Inferior parietal cortex (tissue), 1 donor: ENCODE data around the gene RERG.

Experiments
- DNase-seq: peaks from one replicate; pipeline ENCODE4 v3.0.0-alpha.2; 2016; ENCODE audit errors: extremely low spot score

The RERG gene

DNA sequence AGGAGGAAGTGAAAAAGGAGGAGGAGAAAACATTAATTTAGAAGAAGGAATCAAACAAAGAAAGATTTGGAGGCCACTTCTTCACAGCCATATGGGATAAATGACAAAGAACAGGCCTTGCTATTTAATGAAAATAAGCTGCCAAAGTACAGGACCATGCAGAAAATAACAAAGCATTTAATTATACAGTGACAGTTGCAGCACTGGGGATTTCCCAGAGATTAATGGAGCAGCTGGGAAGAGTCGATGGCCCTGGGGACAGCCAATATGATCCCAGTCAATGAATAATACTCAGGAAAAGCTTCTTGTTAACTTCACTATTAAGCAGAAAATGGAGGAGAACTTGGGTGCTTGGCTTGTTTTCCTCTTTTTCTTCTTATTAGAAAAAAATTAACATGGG lies 34.6 kb downstream of the RERG start:
- DNase-seq: no peak

DNA sequence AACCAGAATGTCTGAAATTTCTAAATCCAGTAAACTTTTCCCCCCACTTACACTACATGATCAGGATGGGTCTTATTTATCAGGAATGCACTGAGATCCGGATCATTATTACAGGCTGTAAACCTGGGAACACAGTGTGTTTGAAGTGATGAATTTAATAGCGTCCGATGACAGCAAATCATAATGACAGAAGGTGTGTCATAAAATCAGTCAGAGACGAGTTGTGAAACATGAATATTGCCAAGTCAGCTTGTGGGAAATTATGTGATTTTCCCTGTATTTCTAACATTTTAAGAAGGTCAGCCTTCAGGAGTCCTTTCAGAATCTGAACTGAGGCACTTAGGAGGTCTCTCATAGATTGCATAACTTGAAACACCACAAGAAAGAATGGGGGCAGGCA lies 36.7 kb downstream of the RERG start:
- DNase-seq: no peak

DNA sequence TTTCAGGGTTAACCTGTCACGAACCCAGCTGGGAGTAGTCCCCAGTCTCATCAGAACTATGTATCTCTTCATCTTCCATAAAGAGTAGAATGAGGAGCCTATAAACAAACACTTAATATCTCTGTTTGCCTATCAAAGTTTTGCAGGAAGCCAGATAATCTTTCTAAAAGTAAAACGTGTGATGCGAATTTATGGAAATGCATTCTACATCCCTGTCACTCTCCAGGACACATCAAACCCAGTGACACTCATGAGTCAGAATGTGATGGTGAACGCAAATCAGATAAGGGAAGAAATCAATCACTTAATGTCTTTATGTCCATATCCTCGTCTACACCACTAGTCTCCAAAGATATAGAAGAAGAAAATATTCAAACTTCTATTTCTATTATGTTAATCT lies 37.4 kb downstream of the RERG start:
- DNase-seq: no peak

DNA sequence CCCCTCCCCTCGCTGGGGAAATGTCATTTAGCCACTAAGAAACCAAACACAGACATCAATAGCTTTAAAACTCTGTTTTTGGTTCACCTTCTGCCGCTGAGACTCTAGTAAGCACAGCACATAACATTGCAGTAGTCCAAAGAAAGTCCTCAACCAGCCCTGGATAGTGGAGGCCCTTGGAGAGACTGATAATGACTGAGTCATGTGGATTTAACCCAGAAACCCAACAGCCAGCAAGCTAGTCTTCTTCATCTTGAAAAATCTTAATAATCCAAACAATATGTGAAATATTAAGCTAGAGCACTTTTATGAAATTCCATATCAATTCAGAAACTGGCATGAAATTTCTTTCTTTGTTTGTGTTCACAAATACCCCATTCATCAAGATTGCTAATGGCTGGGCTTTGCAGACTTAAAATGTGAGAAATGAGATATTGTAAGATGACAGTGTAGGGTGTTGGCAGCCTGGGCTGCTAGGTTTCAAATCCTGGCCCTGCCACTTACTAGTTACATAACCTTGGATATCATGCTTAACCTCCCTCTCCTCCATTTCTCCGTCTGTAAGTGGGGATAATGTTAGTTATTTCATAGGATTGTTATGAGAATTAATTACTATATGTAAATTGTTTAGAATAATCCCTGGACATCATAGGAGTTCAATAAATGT lies 40.1 kb downstream of the RERG start:
- DNase-seq: no peak

DNA sequence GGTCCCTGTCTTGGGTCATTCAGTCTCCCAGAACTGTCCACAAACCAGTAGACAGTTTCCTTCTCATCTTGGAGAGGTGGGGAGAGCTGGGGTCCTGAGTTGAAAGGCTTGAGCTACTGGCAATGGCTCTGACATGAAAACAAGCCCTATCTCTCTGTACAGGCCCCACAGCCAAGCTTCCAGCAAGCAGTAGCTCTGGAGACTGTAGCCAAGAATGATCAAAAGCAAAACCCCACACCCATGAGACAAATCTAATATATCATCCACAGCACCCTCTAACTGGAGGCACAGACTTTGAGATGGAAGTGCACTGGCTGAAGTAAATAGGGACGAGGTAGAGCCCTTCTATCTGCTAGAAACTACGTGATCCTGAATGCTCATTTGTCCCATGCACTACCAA lies 40.9 kb downstream of the RERG start:
- DNase-seq: no peak

DNA sequence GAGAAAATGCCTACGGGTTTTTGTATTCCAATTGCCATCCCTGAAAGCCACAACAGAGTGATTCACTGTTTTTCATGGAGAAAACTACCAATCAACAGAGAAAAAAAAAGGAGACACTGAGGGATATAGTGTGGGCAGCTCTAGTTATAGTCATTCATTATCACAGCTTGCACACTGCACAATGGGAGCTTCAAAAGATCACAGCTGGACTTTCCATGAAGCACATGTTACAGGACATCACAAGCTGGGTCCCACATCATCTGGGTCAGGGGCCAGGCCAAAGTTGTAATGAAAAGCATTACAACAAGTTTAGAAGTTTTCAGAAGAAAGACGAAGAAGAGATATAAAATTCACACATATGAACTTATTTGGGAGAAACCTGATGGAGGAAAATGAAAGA lies 41.5 kb downstream of the RERG start:
- no peak for DNase-seq

DNA sequence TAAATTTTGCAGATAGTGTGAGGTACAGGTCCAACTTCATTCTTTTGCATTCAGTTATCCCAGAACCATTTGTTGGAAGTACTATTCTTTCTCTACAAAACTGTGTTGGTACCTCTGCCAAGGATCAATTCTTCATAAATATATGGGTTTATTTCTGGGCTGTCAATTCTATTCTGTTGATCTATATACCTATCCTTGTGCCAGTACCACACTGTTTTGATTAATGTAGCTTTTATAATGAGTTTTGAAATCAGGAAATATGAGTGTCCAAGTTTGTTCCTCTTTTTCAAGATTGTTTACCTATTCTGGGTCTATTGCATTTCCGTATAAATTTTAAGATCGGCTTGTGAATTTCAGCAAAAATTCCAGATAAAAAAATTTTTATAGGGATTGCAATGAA lies 48.1 kb downstream of the RERG start:
- DNase-seq: no peak

DNA sequence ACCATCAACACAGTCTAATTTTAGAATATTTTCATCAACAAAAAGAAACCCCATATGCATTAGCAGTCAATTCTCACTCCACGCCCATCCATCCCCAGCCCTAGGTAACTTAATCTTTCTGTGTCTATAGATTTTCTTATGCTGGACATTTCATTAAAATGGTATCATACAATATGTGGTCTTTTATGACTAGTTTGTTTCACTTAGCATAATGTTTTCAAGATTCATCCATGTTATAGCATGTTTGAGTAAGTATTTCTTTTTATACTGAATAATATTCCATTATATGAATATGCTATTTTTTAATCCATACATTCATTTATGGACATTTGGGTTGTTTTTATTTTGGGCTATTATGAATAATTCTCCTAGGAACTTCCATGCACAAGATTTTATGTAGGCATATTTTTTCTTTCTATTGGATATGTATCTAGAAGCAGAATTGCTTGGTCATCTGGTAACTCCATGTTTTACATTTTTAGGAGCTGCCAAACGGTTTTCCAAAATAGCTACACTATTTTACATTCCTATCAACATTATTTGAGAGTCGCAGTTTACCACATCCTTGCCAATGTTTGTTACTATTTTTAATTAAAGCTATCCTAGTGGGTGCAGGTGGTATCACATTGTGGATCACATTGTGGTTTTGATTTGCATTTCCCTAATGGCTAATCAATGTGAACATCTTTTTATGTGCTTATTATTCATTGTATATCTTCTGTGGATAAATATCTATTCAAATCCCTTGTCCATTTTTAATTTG lies 49.0 kb downstream of the RERG start:
- no peak for DNase-seq

DNA sequence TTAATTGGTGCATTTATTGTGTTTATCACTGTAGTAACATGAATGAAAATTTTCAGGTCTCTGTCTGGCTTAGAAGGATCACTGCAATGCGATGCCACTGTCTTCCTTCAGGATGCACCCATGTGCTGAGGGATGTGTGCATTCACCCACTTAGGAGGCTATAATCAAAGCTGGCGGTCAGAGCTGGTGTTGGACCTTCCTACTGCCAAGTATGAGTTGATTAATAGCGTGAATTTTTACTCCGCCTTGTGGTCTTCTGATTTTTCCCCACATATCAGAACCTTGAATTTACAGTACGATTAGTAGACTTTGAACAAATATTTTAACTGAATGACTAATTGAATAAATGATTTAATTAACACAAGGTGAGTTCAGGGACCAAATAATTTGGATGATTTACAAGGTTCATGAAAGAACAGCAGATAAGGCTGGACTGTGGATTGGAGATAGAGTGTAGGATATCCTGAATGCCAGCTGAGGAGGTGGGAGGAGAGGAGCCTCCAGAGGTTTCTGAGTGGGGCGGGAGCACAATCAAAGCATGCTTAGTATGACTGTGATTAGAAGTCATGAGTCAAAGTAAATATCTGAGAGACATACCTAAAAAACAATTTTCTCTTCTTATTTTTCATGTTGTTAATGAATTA lies 50.1 kb downstream of the RERG start:
- DNase-seq: no peak

DNA sequence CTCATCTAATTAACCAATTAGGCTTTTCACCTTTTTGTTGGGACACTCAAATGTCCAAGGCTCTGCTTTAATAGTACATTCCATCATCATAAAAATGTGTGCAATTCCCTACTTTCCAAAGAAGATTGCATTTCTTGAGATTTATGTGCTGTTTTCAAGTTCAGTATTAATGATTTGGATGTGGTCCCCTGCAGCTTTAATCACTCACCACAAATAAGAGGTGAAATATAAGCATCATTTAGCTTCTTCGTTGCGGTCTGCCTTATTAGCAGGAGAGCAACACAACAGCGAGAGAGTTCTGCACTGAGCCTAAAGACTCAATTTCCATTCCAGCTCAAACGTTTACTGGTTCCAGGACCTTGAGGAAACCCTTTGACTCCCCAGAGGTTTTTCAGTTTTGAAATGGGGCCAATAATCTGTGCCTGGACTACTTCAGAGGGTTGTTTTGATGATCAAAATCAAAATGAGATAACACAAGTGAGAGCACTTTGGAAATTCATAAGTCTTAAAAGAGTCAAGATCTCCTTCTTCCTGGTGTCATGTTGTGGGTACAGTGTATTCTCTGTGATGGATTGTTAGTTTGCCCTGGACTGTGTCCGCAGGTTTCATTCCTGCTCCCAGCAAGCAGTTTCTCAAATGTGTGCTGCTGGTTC lies 53.1 kb downstream of the RERG start:
- DNase-seq: no peak

DNA sequence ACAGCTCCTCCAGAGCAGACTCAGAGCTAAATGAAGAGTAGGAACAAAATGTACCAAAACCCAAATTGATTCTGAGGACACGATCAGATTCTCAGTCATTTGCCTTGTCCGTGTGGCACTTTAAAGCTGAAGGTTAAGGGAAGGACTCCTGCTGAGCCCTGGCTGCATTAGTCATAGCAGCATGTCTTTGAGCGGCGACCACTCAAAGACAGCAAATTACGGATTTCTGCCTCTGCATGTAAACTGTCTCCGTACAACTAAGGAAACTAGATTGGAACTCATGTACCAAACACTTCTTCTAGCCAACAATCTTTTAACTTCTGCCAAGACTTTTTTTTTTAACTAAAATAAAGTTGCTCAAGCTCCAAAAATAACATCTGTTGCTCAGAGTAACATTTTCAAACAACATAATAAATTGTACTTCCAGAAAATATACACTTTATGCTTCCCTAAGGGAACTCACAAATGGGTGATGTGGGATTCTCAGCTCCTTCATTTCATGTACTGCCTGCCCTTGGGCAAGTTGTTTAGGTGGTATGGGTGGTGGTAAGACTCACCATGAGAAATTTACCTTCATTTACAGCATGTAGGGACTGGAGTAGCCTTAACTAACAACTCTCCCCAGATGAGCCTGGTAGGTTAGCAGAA lies 56.1 kb downstream of the RERG start:
- DNase-seq: no peak

DNA sequence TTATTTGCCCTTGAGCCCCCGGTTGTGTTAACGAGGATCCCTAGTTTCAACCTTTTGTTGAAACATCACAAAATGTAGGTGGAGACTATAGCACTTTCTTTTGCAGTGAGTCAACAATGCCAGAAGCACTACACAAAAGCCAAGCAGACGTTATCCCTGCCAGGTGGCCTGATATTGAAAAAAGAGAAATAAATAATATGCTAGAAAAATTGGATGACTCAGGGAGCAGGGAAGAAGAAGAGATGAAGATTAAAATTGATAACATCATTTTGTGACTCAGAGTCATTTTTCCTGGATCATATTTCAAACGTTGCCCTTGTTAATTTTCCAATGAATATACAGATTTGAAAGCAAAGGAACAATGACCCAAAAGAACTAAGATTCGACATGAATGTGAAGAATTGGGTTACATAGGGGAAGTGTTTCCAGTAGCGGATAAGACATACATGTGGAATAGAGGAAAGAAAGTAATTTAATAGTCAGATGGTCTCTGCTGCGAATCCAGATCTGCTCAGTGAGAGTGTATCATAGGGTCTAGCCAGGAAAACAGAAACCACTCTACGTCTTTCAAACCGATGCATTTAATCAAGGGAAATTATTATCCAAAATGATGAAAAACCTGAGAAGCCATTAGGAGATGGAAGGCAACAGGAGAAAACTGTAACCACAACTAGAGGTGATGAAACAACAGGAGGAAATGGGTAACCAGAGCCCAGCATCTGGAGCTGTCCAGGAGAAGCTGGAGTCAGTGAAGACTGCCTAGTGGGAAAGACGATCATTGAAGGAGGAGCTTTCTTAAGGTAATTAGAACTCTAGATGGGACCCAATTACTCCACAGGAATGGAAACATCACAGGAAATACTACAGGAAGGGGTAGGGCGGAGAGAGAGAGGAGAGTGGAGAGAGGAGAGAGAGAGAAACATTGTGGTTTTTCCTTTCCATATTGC lies 57.9 kb downstream of the RERG start:
- no peak for DNase-seq

DNA sequence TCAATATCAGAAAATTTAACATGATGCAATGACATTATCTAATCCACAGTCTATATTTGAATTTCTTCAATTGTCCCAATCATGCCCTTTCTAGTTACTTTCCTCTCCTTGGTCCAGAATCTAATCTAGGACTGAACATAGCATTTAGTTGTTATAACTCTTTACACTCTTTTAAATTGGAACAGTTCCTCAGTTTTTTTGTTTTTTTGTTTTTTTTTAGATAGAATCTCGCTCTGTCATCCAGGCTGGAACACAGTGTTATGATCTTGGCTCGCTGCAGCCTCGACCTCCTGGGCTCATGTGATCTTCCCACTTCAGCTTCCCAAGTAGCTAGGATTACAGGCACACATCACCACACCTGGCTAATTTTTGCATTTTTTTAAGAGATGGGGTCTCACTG lies 63.1 kb downstream of the RERG start:
- no peak for DNase-seq

DNA sequence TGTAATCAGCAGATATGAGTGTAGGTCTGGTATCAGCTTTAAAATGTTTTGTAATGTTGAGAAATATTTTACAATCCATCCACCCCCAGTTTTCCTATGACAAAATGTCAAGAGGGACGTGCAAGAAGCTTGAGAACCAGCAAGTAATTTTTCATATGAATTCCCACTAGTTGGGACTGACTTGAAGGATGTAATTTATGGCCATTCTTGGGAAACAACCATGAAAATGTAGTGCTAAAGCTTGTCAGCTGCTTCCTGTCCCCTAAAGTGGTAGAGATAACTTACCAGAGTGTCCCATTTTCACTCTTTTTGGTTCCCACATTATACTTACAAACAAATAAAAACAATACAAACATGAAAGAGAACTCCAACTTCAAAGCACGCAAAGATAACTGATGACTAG lies 63.9 kb downstream of the RERG start:
- DNase-seq: no peak

DNA sequence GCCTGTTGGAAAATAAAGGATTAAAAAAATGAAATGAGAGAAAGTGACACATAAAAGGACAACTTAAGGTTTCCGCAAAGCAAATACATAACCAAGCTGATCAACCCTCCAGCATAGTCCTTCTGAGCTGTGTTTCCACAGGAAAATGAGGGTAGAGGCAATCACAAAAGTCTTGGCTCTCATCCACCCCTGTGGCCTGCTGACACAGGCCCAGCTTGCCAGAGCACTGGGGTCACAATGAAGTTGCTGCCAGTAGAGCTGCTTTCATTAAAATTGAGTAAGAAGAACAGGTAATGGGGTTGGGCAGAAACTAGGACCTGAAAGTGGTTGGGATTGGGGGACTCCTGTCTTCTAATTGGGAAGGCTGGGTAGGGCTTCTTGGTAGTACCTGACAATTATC lies 65.9 kb downstream of the RERG start:
- DNase-seq: no peak

DNA sequence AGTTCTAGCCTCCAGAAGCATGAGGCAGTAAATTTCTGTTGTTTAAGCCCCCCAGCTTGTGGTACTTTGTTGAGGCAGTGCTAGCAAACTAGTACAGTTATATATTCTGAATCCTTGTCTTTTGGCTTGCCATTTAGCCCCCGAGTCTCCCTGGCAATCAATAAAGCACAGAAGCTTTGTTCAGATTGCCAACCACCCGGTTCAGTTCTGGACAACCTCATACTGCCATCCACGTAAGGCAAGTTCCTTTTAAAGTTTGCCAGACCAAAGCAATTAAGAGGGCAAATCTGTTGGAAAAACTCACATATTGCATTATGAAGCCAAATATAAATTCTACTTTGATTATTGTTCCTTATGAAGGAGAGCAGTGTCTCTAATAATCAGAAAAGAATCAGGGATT lies 67.1 kb downstream of the RERG start:
- no peak for DNase-seq

DNA sequence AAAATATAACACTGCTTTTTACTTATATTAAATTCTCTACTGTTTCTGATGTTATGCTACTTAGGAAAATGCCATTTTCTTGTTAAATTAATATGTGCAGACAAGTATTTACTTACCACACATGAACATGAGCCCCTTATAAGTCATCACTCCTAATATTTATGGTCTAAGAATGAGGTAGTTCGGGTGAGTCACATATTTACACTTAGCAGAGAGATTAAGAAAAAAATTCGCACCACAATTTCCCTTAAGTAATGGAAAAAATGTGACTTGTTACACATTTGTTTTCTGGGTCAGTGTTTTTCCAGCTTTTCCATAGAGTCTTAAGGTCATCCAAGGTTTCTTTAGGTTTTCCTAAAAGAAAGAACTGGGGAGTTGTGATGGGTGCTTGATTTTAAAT lies 68.3 kb downstream of the RERG start:
- no peak for DNase-seq

DNA sequence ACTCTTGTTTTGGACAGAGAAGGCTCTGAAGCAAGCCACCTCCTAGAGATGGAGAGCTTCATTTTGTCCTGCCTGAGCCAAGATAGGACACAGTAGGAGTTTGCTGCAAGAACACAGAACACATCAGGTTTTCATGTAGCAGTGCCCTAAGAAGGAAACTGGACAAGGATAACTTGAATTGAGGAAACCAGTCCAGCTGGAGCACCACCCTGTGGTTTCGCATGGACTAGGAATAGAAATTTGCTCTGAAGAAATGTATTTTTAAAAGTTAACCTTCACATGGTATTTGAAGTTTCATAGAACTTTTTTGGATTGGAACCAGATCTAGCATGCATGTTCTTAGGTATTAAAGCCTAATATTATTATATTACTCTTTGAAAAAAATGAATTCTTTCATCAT lies 68.8 kb downstream of the RERG start:
- no peak for DNase-seq

DNA sequence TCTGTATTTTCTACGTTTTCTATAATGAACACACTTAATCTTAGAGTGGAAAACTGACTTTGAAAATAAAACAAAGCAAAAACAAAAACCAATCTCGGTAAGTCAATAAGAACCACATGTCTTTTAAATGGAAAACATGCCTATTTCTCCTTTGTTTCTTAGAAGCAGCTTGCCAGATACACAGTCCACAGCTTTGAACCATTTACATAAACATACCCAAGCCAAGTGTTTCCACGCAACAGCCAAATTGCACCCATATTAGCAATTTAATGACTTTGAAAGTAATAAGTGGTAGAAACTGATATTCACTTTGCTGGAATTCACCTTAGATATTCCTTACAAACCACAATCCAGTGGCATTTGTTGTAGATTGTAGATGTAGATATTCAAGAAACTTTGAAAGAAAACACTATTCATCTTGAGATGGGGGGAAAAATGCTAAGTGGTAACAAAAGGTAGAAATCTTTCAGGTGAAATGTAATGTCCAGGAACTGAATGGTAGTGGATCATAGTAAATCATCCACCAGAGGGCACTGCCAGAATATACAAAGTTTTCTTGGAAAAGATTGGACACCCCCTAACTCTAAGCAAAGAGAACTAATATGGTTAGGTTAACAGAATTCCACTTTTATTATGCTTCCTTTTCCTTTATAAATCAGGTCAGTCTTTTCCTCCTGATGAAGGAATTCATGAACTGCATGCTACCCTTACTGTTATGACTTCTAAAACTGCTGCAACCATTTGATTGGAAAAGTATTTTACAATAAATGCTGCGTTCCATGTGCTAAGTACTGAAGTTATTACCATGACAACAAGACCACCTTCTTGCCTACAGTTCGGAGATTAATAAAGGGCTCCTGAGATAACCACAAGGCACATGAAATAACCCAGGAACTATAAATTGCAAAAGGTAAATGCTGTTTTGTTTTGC lies 69.8 kb downstream of the RERG start:
- DNase-seq: peak; percentile 75

DNA sequence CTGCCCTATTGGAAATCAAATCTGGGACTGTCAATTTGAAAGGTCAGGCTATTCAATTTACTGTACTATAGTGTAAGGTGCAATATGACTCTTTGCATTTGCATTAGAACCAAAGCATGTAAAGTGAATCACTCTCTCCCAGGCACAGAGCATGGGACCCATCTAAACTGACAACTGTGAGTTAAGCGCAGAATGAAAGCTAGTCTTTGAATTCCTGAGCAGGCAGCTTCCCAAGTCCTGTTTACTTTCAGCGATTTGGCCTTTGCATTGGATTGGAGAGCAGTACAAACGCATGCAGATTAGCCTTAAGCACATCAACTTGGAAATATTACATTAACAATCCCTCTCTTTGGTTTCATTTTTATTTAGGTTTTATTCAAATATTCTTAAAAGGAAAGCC lies 74.6 kb downstream of the RERG start:
- DNase-seq: no peak
